Hepatocyte (in vitro differentiated cells): Measurements from ENCODE around the gene CARD19. TPM values are rescaled to one million over a fixed set of nuclear protein-coding genes. Genes with fewer than 3 reads are reported as not detected.
"Not testable (repeated sequence)": the region's sequence is repeated elsewhere in the genome, so short reads cannot be mapped to it uniquely, and the experiment has no call there.

Source experiments
- DNase-seq: peaks from one replicate; pipeline ENCODE4 v3.0.0-alpha.2; 2016; ENCODE audit warnings: low spot score
- H2AFZ ChIP-seq: fragments of 200-600 bp; sonication (generic); 2 replicates; pipeline ENCODE4 v1.6.0; 2016; ENCODE audit warnings: antibody characterized with exemption, mild to moderate bottlenecking
- H3K27ac ChIP-seq: fragments of 200-600 bp; sonication (generic); 2 replicates; pipeline ENCODE4 v1.5.1; 2016; ENCODE audit warnings: mild to moderate bottlenecking
- H3K27me3 ChIP-seq: fragments of 200-600 bp; sonication (generic); 2 replicates; pipeline ENCODE4 v1.6.1; 2016
- H3K36me3 ChIP-seq: fragments of 200-600 bp; sonication (generic); replicated peaks from 2 replicates; pipeline ENCODE4 v1.5.1; 2016; ENCODE audit warnings: low read depth; ENCODE audit not compliant: insufficient read depth
- H3K4me1 ChIP-seq: fragments of 200-600 bp; sonication (generic); 2 replicates; pipeline ENCODE4 v1.5.1; 2016; ENCODE audit warnings: mild to moderate bottlenecking, moderate library complexity; ENCODE audit not compliant: insufficient read depth
- H3K4me2 ChIP-seq: fragments of 200-600 bp; sonication (generic); 2 replicates; pipeline ENCODE4 v1.6.0; 2016
- H3K4me3 ChIP-seq: fragments of 200-600 bp; sonication (generic); 2 replicates; pipeline ENCODE4 v1.5.1; 2016; ENCODE audit warnings: mild to moderate bottlenecking
- H3K79me2 ChIP-seq: fragments of 200-600 bp; sonication (generic); 2 replicates; pipeline ENCODE4 v1.6.0; 2017; ENCODE audit warnings: mild to moderate bottlenecking
- H3K9me2 ChIP-seq: fragments of 200-600 bp; sonication (generic); replicated peaks from 2 replicates; pipeline ENCODE4 v1.6.0; 2017; ENCODE audit warnings: mild to moderate bottlenecking; ENCODE audit not compliant: insufficient read depth
- H3K9me3 ChIP-seq: fragments of 200-600 bp; sonication (generic); 2 replicates; pipeline ENCODE4 v1.5.1; 2016; ENCODE audit warnings: low read depth, mild to moderate bottlenecking
- H4K20me1 ChIP-seq: fragments of 200-600 bp; sonication (generic); 2 replicates; pipeline ENCODE4 v1.6.0; 2016; ENCODE audit warnings: mild to moderate bottlenecking; ENCODE audit not compliant: insufficient read depth, poor library complexity, severe bottlenecking
- EZH2 ChIP-seq: fragments of 200-600 bp; sonication (generic); IDR thresholded peaks from 2 replicates; pipeline ENCODE4 v1.6.1; 2016; ENCODE audit warnings: antibody characterized with exemption, mild to moderate bottlenecking, borderline replicate concordance
- EZH2phosphoT487 ChIP-seq: fragments of 200-600 bp; sonication (generic); IDR thresholded peaks from one replicate; pipeline ENCODE4 v1.6.1; 2018; ENCODE audit warnings: antibody characterized with exemption, mild to moderate bottlenecking, low read depth, moderate library complexity; ENCODE audit not compliant: unreplicated experiment, severe bottlenecking
- WGBS: methylation state at CpG from one replicate; pipeline ENCODE4 v1.1.6; 2016; ENCODE audit warnings: low lambda C conversion rate; ENCODE audit errors: missing lambda C conversion rate; 5-methylcytosine and 5-hydroxymethylcytosine counted together
- polyA plus RNA-seq: library from polyadenylated mRNA; unstranded; fragments of >200 nt; fragmentation: Nextera tagmentation; extraction: Ambion mirVana; gene quantifications from 2 replicates; pipeline ENCODE4 v1.2.1, GENCODE V29; 2016
- total RNA-seq: library from RNA; depleted of rRNA; stranded (reverse); fragments of >200 nt; gene quantifications from 2 replicates; pipeline ENCODE4 v1.2.3, GENCODE V29; 2014
- TF ChIP-seq, protein P1 (sequence below): fragments of 200-600 bp; sonication (generic); IDR thresholded peaks from 2 replicates; pipeline ENCODE4 v1.5.1; 2016; ENCODE audit warnings: antibody characterized with exemption, mild to moderate bottlenecking; ENCODE audit not compliant: poor library complexity

The CARD19 gene
- total and polyA plus RNA-seq, 2 experiments from 2014 or later: 51.3 to 72.1 TPM

DNA sequence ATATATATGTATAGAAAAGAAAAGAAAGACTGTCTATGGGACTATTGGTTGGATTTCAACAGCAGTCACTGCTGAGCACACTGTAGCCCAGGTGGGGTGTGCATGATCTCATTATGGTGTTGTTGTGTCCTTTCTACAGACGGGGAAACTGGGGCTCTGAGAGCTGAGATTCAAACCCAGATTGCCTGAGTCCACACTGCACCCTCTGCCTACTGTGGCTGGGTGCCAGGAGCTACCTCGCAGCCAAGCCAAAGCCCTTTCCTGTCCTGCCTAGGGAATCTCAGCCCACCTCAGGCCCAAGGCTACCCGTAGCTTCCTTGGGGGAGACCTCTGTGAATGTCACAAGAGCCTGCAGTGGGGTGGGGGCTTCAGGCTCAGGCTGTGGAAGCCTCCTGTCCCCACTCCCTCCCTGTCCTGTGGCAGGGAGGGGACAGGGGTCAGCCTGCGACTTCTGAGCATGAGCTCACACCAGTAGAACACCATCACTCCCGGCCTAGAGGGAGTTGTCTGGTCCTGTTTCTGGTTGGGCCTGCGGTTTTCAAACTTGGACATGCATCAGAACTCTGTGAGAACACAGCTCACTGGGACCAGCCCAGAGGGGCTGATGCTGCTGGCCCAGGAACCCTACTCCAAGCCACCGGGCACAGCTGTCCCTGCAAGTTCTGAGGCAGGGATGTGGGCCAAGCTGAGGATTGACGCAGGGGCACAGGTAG is 45.9 kb downstream of the CARD19 start:
- no peak for DNase-seq
- Histone ChIP-seq H3K9me2 (no peaks in the 10 kb centered on the region), H3K36me3 (no peaks in the 10 kb centered on the region), H2AFZ (no peak overlapping the region), H3K79me2 (no peaks in the 10 kb centered on the region), H3K4me1 (no peaks in the 10 kb centered on the region), H3K4me2 (no peak overlapping the region), H3K4me3 (no peak overlapping the region), H3K27ac (no peak overlapping the region), H3K9me3 (no peaks in the 10 kb centered on the region), H3K27me3 (no peaks in the 10 kb centered on the region), H4K20me1 (no peaks in the 10 kb centered on the region)
- TF ChIP-seq EZH2 (no peak), EZH2phosphoT487 (no peak)
- TF ChIP-seq, protein P1, sequence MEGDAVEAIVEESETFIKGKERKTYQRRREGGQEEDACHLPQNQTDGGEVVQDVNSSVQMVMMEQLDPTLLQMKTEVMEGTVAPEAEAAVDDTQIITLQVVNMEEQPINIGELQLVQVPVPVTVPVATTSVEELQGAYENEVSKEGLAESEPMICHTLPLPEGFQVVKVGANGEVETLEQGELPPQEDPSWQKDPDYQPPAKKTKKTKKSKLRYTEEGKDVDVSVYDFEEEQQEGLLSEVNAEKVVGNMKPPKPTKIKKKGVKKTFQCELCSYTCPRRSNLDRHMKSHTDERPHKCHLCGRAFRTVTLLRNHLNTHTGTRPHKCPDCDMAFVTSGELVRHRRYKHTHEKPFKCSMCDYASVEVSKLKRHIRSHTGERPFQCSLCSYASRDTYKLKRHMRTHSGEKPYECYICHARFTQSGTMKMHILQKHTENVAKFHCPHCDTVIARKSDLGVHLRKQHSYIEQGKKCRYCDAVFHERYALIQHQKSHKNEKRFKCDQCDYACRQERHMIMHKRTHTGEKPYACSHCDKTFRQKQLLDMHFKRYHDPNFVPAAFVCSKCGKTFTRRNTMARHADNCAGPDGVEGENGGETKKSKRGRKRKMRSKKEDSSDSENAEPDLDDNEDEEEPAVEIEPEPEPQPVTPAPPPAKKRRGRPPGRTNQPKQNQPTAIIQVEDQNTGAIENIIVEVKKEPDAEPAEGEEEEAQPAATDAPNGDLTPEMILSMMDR: no peak
- 93% methylated on average over 8 of the region's 8 CpGs for WGBS

DNA sequence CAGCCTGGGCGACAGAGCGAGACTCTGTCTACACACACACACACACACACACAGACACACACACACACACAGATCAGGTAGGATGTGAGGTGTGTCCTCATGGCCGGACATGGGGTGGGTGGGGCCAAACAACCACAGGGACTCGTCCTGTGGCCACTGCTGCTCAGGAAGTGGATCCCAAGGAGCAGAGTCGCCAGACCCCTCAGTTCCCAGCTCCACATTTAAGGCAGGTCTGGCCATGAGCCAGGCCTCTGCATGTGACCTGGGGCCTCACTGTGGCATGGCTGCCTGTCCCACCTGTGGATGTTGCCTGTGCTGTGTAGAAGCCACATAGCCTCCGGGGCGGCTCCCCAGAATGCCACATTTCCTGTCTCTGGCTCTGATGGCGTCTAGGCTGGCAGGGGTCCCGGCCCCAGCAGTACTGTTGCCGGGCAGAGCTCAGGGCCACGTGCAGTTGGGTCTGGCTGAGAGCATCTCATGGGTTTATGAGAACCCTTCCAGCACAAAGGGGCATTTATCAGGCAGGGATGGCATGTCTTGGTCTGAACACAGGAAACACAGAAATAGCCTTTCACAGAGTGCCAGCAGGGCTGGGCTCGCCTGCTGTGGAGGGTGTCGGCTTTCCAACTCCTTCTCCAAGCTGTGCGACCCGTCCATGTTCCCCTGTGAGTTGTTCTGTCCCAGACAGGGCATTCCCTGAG is 48.0 kb downstream of the CARD19 start:
- Histone ChIP-seq H3K79me2 (no peaks in the 10 kb centered on the region), H2AFZ (no peak overlapping the region)

DNA sequence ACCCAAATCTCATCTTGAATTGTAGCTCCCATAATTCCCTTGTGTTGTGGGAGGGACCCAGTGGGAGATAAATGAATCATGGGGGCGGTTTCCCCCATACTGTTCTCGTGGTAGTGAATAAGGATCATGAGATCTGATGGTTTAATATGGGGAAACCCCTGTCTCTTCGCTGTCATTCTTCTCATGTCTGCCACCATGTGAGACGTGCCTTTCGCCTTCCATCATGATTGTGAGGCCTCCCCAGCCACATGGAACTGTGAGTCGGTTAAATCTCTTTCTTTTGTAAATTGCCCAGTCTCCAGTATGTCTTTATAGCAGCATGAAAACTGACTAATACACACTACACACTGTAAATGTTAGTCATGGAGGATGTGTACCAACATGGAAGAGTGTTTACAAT is 50.7 kb downstream of the CARD19 start:
- not testable (repeated sequence) for H2AFZ ChIP-seq

More for the DNA sequence above, 48.0 kb downstream of the CARD19 start:
- TF ChIP-seq EZH2phosphoT487 (no peak), EZH2 (no peak)
- TF ChIP-seq, protein P1: no peak
- Histone ChIP-seq H3K27me3 (no peaks in the 10 kb centered on the region), H4K20me1 (no peaks in the 10 kb centered on the region), H3K4me2 (no peak overlapping the region), H3K36me3 (no peaks in the 10 kb centered on the region), H3K4me1 (no peaks in the 10 kb centered on the region), H3K4me3 (no peak overlapping the region), H3K9me3 (no peaks in the 10 kb centered on the region), H3K27ac (no peak overlapping the region), H3K9me2 (no peaks in the 10 kb centered on the region)
- DNase-seq: no peak
- 83% methylated on average over 15 of the region's 15 CpGs for WGBS

DNA sequence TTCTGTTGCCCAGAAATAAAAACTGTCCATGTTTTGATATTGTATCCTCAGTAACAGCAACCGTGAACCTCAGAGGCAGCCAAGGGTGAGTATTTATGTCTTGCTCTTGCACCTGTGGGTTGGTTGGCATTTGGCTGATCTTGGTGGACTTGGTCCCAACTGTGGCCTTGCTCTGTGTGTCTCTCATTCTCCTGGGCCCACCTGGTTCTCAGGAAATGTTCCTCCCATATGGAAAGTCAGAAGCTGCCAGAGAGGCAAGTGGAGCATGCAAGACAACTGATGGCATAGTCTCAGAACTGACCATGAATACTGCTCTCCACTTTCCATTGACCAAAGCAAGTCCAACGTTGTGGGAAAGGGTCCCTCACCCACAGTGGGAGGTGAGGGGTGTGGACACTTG is 51.6 kb downstream of the CARD19 start:
- H3K79me2 ChIP-seq: no peaks in the 10 kb centered on the region
- no peak overlapping the region for H3K4me2 ChIP-seq
- no peak overlapping the region for H3K4me3 ChIP-seq
- H2AFZ ChIP-seq: no peak overlapping the region
- H3K9me2 ChIP-seq: no peaks in the 10 kb centered on the region
- TF ChIP-seq EZH2 (no peak), EZH2phosphoT487 (no peak)
- TF ChIP-seq, protein P1: no peak
- no peaks in the 10 kb centered on the region for H3K36me3 ChIP-seq
- no peaks in the 10 kb centered on the region for H4K20me1 ChIP-seq
- no peaks in the 10 kb centered on the region for H3K4me1 ChIP-seq
- no peaks in the 10 kb centered on the region for H3K9me3 ChIP-seq
- H3K27me3 ChIP-seq: no peaks in the 10 kb centered on the region
- no peak for DNase-seq
- WGBS: 80% methylated on average over 2 of the region's 2 CpGs
- H3K27ac ChIP-seq: no peak overlapping the region

More for the DNA sequence above, 50.7 kb downstream of the CARD19 start:
- H3K4me2 ChIP-seq, H3K9me2 ChIP-seq, H3K36me3 ChIP-seq, DNase-seq, H3K4me1 ChIP-seq, H3K27me3 ChIP-seq, H3K9me3 ChIP-seq, H4K20me1 ChIP-seq, H3K4me3 ChIP-seq, H3K27ac ChIP-seq, H3K79me2 ChIP-seq: not testable (repeated sequence)
- WGBS: 88% methylated on average over 6 of the region's 6 CpGs
